HG02938 (cell line): ENCODE measurements around the gene CCDC6.
"Not testable (repeated sequence)": the region's sequence is repeated elsewhere in the genome, so short reads cannot be mapped to it uniquely, and the experiment has no call there.

Experiments used
- ATAC-seq: cut with Tn5 transposase; IDR thresholded peaks from one replicate; pipeline ENCODE4 v1.9.1; 2021; ENCODE audit warnings: mild to moderate bottlenecking, moderate library complexity; ENCODE audit not compliant: unreplicated experiment

CCDC6 gene

GRCh38 chr10:59906417-59907202 lies at the start of gene CCDC6:
CCDC6 (minus strand) TSS chr10:59906556; CDS start chr10:59906424, 132 bp downstream.
- peak; percentile 72 for ATAC-seq

- no peak for ATAC-seq
These were observed 47.9 kb upstream of the CCDC6 start for GRCh38 chr10:59954296-59954695.

- not testable (repeated sequence) for ATAC-seq
These were observed 47.4 kb upstream of the CCDC6 start for GRCh38 chr10:59953711-59954110.

GRCh38 chr10:59950105-59950504 lies 43.7 kb upstream of the CCDC6 start:
- ATAC-seq, result no peak

- ATAC-seq, result no peak
These were observed 43.3 kb upstream of the CCDC6 start for GRCh38 chr10:59949608-59950007.

GRCh38 chr10:59945991-59946390 lies 39.6 kb upstream of the CCDC6 start:
- no peak for ATAC-seq

- ATAC-seq, result no peak
These were observed 39.2 kb upstream of the CCDC6 start for GRCh38 chr10:59945590-59945989.

- no peak for ATAC-seq
These were observed 38.1 kb upstream of the CCDC6 start for GRCh38 chr10:59944339-59944935.

- ATAC-seq, result no peak
These were observed 36.2 kb upstream of the CCDC6 start for GRCh38 chr10:59942556-59942955.

- ATAC-seq, result no peak
These were observed 31.4 kb upstream of the CCDC6 start for GRCh38 chr10:59937720-59938119.

- no peak for ATAC-seq
These were observed 28.3 kb upstream of the CCDC6 start for GRCh38 chr10:59934701-59935100.

- not testable (repeated sequence) for ATAC-seq
These were observed 24.6 kb upstream of the CCDC6 start for GRCh38 chr10:59930788-59931521.

GRCh38 chr10:59926086-59926485 lies 19.7 kb upstream of the CCDC6 start:
- no peak for ATAC-seq

GRCh38 chr10:59922907-59923306 lies 16.6 kb upstream of the CCDC6 start:
- no peak for ATAC-seq

GRCh38 chr10:59917922-59918321 lies 11.6 kb upstream of the CCDC6 start:
- no peak for ATAC-seq

- ATAC-seq, result no peak
These were observed 7.3 kb upstream of the CCDC6 start for GRCh38 chr10:59913547-59914237.

GRCh38 chr10:59910867-59911266 lies 4.5 kb upstream of the CCDC6 start:
- ATAC-seq, result no peak

GRCh38 chr10:59909815-59910214 lies 3.5 kb upstream of the CCDC6 start:
- ATAC-seq, result no peak

GRCh38 chr10:59908808-59909143 lies 2.4 kb upstream of the CCDC6 start:
- ATAC-seq, result no peak

GRCh38 chr10:59907918-59908807 lies 1.8 kb upstream of the CCDC6 start:
- ATAC-seq, result no peak
